ENCODE measurements around the gene METTL4. TPM values are rescaled to one million over a fixed set of nuclear protein-coding genes. Genes with fewer than 3 reads are reported as not detected.
A peak's percentile ranks its signal among the peaks of the same experiment; 100 is the strongest.

The METTL4 gene
- polyA plus RNA-seq, 1 donor from 2014 or later = 12.7 TPM

- no peaks in the 10 kb centered on the region for H3K9me3 ChIP-seq (ENCODE audit: low read length)
- H3K27me3 ChIP-seq (ENCODE audit: insufficient read depth, low read depth, low read length) = no peaks in the 10 kb centered on the region
- H3K9ac ChIP-seq (ENCODE audit: low read length) = no peak overlapping the region
- TF ChIP-seq TAF1 (IDR thresholded peaks at IDR 0.05; ENCODE audit: low read depth) = no peak
- no peak for TF ChIP-seq SMC3 (conservative IDR thresholded peaks at IDR 0.05; ENCODE audit: poor library complexity)
- TF ChIP-seq, protein P1, sequence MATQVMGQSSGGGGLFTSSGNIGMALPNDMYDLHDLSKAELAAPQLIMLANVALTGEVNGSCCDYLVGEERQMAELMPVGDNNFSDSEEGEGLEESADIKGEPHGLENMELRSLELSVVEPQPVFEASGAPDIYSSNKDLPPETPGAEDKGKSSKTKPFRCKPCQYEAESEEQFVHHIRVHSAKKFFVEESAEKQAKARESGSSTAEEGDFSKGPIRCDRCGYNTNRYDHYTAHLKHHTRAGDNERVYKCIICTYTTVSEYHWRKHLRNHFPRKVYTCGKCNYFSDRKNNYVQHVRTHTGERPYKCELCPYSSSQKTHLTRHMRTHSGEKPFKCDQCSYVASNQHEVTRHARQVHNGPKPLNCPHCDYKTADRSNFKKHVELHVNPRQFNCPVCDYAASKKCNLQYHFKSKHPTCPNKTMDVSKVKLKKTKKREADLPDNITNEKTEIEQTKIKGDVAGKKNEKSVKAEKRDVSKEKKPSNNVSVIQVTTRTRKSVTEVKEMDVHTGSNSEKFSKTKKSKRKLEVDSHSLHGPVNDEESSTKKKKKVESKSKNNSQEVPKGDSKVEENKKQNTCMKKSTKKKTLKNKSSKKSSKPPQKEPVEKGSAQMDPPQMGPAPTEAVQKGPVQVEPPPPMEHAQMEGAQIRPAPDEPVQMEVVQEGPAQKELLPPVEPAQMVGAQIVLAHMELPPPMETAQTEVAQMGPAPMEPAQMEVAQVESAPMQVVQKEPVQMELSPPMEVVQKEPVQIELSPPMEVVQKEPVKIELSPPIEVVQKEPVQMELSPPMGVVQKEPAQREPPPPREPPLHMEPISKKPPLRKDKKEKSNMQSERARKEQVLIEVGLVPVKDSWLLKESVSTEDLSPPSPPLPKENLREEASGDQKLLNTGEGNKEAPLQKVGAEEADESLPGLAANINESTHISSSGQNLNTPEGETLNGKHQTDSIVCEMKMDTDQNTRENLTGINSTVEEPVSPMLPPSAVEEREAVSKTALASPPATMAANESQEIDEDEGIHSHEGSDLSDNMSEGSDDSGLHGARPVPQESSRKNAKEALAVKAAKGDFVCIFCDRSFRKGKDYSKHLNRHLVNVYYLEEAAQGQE (IDR thresholded peaks at IDR 0.05; ENCODE audit: borderline replicate concordance) = no peak
- TF ChIP-seq EZH2 (IDR thresholded peaks at IDR 0.05; ENCODE audit: borderline replicate concordance, insufficient read depth, low read length, poor library complexity, severe bottlenecking) = no peak
- TF ChIP-seq EP300 (conservative IDR thresholded peaks at IDR 0.05; ENCODE audit: poor library complexity, severe bottlenecking) = no peak
- no peaks in the 10 kb centered on the region for H3F3A ChIP-seq (ENCODE audit: insufficient read depth, low read length, poor library complexity, severe bottlenecking)
- H3K9me2 ChIP-seq (ENCODE audit: insufficient read depth, low read length) = no peaks in the 10 kb centered on the region
- no peak overlapping the region for H2AFZ ChIP-seq (ENCODE audit: low read depth, low read length)
- no peaks in the 10 kb centered on the region for H4K20me1 ChIP-seq (ENCODE audit: insufficient read depth)
- H3K79me2 ChIP-seq (replicated peaks; ENCODE audit: insufficient read depth, low read length) = peaks cover 37% of the 10 kb centered on the region
- peak overlapping the region; percentile 36 for H3K4me2 ChIP-seq (ENCODE audit: low read length)
- H3K36me3 ChIP-seq (ENCODE audit: insufficient read depth, low read length) = no peaks in the 10 kb centered on the region
- H3K27ac ChIP-seq (ENCODE audit: low read length) = no peak overlapping the region
- H3K4me3 ChIP-seq (ENCODE audit: low read length) = peak overlapping the region; percentile 77
These were observed 1.7 kb downstream of the METTL4 start for GRCh38 chr18:2569338-2570207.

- Histone ChIP-seq H3K36me3 (ENCODE audit: insufficient read depth, low read length) (no peaks in the 10 kb centered on the region), H3K27ac (ENCODE audit: low read length) (no peak overlapping the region), H3K9ac (ENCODE audit: low read length) (no peak overlapping the region), H3K9me2 (ENCODE audit: insufficient read depth, low read length) (no peaks in the 10 kb centered on the region), H3K27me3 (ENCODE audit: insufficient read depth, low read depth, low read length) (no peaks in the 10 kb centered on the region), H4K20me1 (ENCODE audit: insufficient read depth) (no peaks in the 10 kb centered on the region), H3F3A (ENCODE audit: insufficient read depth, low read length, poor library complexity, severe bottlenecking) (no peaks in the 10 kb centered on the region), H3K4me2 (ENCODE audit: low read length) (no peak overlapping the region), H3K9me3 (ENCODE audit: low read length) (no peaks in the 10 kb centered on the region), H3K79me2 (replicated peaks; ENCODE audit: insufficient read depth, low read length) (peaks cover 27% of the 10 kb centered on the region), H2AFZ (ENCODE audit: low read depth, low read length) (no peak overlapping the region), H3K4me3 (ENCODE audit: low read length) (no peak overlapping the region)
- TF ChIP-seq EP300 (conservative IDR thresholded peaks at IDR 0.05; ENCODE audit: poor library complexity, severe bottlenecking) = no peak
- TF ChIP-seq TAF1 (IDR thresholded peaks at IDR 0.05; ENCODE audit: low read depth) = no peak
- TF ChIP-seq EZH2 (IDR thresholded peaks at IDR 0.05; ENCODE audit: borderline replicate concordance, insufficient read depth, low read length, poor library complexity, severe bottlenecking) = no peak
- TF ChIP-seq, protein P2, sequence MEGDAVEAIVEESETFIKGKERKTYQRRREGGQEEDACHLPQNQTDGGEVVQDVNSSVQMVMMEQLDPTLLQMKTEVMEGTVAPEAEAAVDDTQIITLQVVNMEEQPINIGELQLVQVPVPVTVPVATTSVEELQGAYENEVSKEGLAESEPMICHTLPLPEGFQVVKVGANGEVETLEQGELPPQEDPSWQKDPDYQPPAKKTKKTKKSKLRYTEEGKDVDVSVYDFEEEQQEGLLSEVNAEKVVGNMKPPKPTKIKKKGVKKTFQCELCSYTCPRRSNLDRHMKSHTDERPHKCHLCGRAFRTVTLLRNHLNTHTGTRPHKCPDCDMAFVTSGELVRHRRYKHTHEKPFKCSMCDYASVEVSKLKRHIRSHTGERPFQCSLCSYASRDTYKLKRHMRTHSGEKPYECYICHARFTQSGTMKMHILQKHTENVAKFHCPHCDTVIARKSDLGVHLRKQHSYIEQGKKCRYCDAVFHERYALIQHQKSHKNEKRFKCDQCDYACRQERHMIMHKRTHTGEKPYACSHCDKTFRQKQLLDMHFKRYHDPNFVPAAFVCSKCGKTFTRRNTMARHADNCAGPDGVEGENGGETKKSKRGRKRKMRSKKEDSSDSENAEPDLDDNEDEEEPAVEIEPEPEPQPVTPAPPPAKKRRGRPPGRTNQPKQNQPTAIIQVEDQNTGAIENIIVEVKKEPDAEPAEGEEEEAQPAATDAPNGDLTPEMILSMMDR (IDR thresholded peaks at IDR 0.05; ENCODE audit: poor library complexity, severe bottlenecking) = no peak
- TF ChIP-seq SMC3 (conservative IDR thresholded peaks at IDR 0.05; ENCODE audit: poor library complexity) = no peak
- TF ChIP-seq POLR2AphosphoS5 (IDR thresholded peaks at IDR 0.05) = no peak
- no peak for TF ChIP-seq MXI1 (conservative IDR thresholded peaks at IDR 0.05; ENCODE audit: poor library complexity, severe bottlenecking)
- TF ChIP-seq RAD21 (conservative IDR thresholded peaks at IDR 0.05) = no peak
- TF ChIP-seq, protein P1 (IDR thresholded peaks at IDR 0.05; ENCODE audit: borderline replicate concordance) = no peak
These were observed 2.7 kb downstream of the METTL4 start for GRCh38 chr18:2568605-2569004.

Measured in neural cell (in vitro differentiated cells).